ENCODE results near the gene LPP. TPM values are rescaled to one million over a fixed set of nuclear protein-coding genes. Genes with fewer than 3 reads are reported as not detected.

LPP gene
- polyA plus RNA-seq, 2 of the 4 experiments (the other 2 are of a cell fraction) = 11.0 to 30.8 TPM

DNA sequence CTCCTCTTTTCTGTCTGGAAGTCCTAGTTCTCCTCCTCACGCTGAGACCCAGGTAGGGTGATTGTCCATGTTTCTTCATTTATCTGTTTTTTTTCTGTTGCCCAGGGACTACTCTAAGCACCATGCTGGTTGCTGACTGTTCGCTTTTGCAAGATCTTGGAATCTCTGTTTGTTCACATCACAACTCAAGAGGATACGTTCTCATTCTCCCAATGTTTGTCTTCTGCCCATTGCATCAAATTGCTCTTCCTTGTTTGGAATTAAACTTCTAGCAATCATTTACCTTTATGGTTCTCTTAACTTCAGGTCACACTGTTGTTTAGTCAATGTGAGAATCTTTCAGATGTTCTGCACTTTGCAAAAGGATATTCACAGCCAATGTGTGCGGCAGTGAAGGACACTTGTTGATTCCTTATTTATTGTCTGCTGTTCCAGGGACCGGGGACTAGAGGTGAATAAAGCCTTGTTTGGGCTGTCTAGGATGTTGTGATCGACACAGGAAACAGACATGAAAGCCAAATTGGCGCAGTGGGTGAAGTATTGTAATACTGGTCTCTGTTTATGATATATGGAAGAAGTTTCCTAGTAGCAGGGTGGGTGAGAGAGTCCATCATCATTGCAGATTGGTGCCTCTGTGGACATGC lies 24.5 kb downstream of the LPP start:
- TF ChIP-seq EHMT2 (IDR thresholded peaks at IDR 0.05; ENCODE audit: low read depth) (no peak), HOXB5 (CRISPR knock-in tag; IDR thresholded peaks at IDR 0.05) (no peak), MAFK (IDR thresholded peaks at IDR 0.05; ENCODE audit: partially characterized antibody) (peak; percentile 65)
- FAIRE-seq = no peak
- H3K4me1 ChIP-seq = peaks cover 34% of the 10 kb centered on the region
- ChIA-PET CTCF (interaction anchor here (0.6 kb wide), 1 partner anchor 28 kb away, joined by 3 read pairs; no protein-coding TSS in a partner anchor), POLR2A (no interaction called here)
- WGBS (ENCODE audit: missing lambda C conversion rate) = 59% methylated on average over 7 of the region's 7 CpGs
- H3K4me2 ChIP-seq = peak overlapping the region; percentile 32
- peak; percentile 31 to 64; a peak in 4 of 6 replicates for ATAC-seq
- no peaks in the 10 kb centered on the region for H3K9me3 ChIP-seq
- H3K27ac ChIP-seq = peak overlapping the region; percentile 22 to 44; a peak in 2 of 6 replicates
- DNase-seq (ENCODE audit: low read depth in 1 of 2, low spot score in 1 of 2) = peak in 1 of 2 experiments; percentile 61
- no peak overlapping the region for H3K4me3 ChIP-seq

GRCh38 chr3:188179006-188179966 lies 25.3 kb downstream of the LPP start:
- H3K27ac ChIP-seq = 0 out of 6 replicates have a peak overlapping the region, but pooled peaks of 1 of the 2 experiments have one; percentile 20
- FAIRE-seq (no peak), DNase-seq (ENCODE audit: low read depth in 1 of 2, low spot score in 1 of 2) (no peak), ATAC-seq (peak in 1 of 2 experiments; percentile 13; a peak in 2 of 6 replicates)
- H3K9me3 ChIP-seq = no peaks in the 10 kb centered on the region
- H3K4me3 ChIP-seq = no peak overlapping the region
- ChIA-PET CTCF (interaction anchor here (1.1 kb wide), 1 partner anchor 439 kb away, joined by 3 read pairs; no protein-coding TSS in a partner anchor), POLR2A (no interaction called here)
- H3K4me2 ChIP-seq = no peak overlapping the region
- no peak for TF ChIP-seq ZC3H11A (IDR thresholded peaks at IDR 0.05)
- no peak for TF ChIP-seq ELK1 (IDR thresholded peaks at IDR 0.05; ENCODE audit: low read depth, low read length)
- TF ChIP-seq ZSCAN20 (CRISPR knock-in tag; IDR thresholded peaks at IDR 0.05) = no peak
- no peak for TF ChIP-seq HEYL (CRISPR knock-in tag; IDR thresholded peaks at IDR 0.05)
- TF ChIP-seq PHF8 (IDR thresholded peaks at IDR 0.05; ENCODE audit: borderline replicate concordance, low read depth) = no peak
- TF ChIP-seq ESRRA (IDR thresholded peaks at IDR 0.05; ENCODE audit: borderline replicate concordance, low read length) = no peak
- TF ChIP-seq RCOR1 (IDR thresholded peaks at IDR 0.05; ENCODE audit: low read depth, low read length) = no peak
- TF ChIP-seq, protein P1, sequence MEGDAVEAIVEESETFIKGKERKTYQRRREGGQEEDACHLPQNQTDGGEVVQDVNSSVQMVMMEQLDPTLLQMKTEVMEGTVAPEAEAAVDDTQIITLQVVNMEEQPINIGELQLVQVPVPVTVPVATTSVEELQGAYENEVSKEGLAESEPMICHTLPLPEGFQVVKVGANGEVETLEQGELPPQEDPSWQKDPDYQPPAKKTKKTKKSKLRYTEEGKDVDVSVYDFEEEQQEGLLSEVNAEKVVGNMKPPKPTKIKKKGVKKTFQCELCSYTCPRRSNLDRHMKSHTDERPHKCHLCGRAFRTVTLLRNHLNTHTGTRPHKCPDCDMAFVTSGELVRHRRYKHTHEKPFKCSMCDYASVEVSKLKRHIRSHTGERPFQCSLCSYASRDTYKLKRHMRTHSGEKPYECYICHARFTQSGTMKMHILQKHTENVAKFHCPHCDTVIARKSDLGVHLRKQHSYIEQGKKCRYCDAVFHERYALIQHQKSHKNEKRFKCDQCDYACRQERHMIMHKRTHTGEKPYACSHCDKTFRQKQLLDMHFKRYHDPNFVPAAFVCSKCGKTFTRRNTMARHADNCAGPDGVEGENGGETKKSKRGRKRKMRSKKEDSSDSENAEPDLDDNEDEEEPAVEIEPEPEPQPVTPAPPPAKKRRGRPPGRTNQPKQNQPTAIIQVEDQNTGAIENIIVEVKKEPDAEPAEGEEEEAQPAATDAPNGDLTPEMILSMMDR (IDR thresholded peaks at IDR 0.05) = no peak
- no peak for TF ChIP-seq POLR2AphosphoS2 (conservative IDR thresholded peaks at IDR 0.05; ENCODE audit: low read length)
- TF ChIP-seq MAZ (IDR thresholded peaks at IDR 0.05; ENCODE audit: borderline replicate concordance, low read depth, low read length) = no peak
- TF ChIP-seq MAFK (IDR thresholded peaks at IDR 0.05; ENCODE audit: partially characterized antibody) = no peak
- TF ChIP-seq ZFP36 (IDR thresholded peaks at IDR 0.05; ENCODE audit: borderline replicate concordance, partially characterized antibody) = no peak
- no peak for TF ChIP-seq EP300 (IDR thresholded peaks at IDR 0.05)
- TF ChIP-seq NPAS2 (CRISPR knock-in tag; IDR thresholded peaks at IDR 0.05; ENCODE audit: borderline replicate concordance) = no peak
- no peak for TF ChIP-seq HOXB5 (CRISPR knock-in tag; IDR thresholded peaks at IDR 0.05)
- no peak for TF ChIP-seq TFCP2L1 (CRISPR knock-in tag; IDR thresholded peaks at IDR 0.05)
- no peak for TF ChIP-seq GATA3 (IDR thresholded peaks at IDR 0.05; ENCODE audit: borderline replicate concordance)
- TF ChIP-seq, protein P2, sequence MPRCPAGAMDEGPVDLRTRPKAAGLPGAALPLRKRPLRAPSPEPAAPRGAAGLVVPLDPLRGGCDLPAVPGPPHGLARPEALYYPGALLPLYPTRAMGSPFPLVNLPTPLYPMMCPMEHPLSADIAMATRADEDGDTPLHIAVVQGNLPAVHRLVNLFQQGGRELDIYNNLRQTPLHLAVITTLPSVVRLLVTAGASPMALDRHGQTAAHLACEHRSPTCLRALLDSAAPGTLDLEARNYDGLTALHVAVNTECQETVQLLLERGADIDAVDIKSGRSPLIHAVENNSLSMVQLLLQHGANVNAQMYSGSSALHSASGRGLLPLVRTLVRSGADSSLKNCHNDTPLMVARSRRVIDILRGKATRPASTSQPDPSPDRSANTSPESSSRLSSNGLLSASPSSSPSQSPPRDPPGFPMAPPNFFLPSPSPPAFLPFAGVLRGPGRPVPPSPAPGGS (IDR thresholded peaks at IDR 0.05) = no peak
- TF ChIP-seq FOSB (CRISPR knock-in tag; IDR thresholded peaks at IDR 0.05) = no peak
- TF ChIP-seq CBX2 (IDR thresholded peaks at IDR 0.05; ENCODE audit: borderline replicate concordance, low read depth) = no peak
- H3K4me1 ChIP-seq = peaks cover 35% of the 10 kb centered on the region
- 90% methylated on average over 16 of the region's 16 CpGs for WGBS (ENCODE audit: missing lambda C conversion rate)
